K562 (cell line): ENCODE measurements around the gene DNAAF3. TPM values are rescaled to one million over a fixed set of nuclear protein-coding genes. Genes with fewer than 3 reads are reported as not detected.

Experiments
- GABPB1 ChIP-seq: sonication (generic); formaldehyde crosslinking; IDR thresholded peaks from 2 replicates; pipeline ENCODE4 v1.8.0; 2022; ENCODE audit warnings: mild to moderate bottlenecking, missing genetic modification reagents
- NR2C1 ChIP-seq, 2 experiments: fragments of 450-650 bp; IDR thresholded peaks; 2 replicates each; pipeline ENCODE4 v1.6.1; 2017; ENCODE audit warnings: mild to moderate bottlenecking in 2 of 2, antibody characterized with exemption in 1 of 2, inconsistent platforms in 1 of 2, missing compliant biosample characterization in 1 of 2, missing genetic modification characterization in 1 of 2
- PRDM10 ChIP-seq: fragments of 450-650 bp; IDR thresholded peaks from 2 replicates; pipeline ENCODE4 v1.6.1; 2018; ENCODE audit not compliant: partially characterized antibody
- REST ChIP-seq, 2 experiments: fragments of 450-650 bp; formaldehyde crosslinking in 1 of 2; IDR thresholded peaks; 2 replicates each; pipeline versions ENCODE4 v1.4.0 to v1.6.1; 2014 to 2020; ENCODE audit warnings: mild to moderate bottlenecking in 2 of 2, borderline replicate concordance in 1 of 2, low read depth in 1 of 2
- RFX7 ChIP-seq: fragments of 250-450 bp; sonication (Bioruptor Pico); IDR thresholded peaks from 2 replicates; pipeline ENCODE4 v1.5.1; 2021; ENCODE audit warnings: mild to moderate bottlenecking
- ZKSCAN3 ChIP-seq: fragments of 250-450 bp; sonication (Bioruptor Pico); IDR thresholded peaks from 2 replicates; pipeline ENCODE4 v1.4.0; 2020
- ZNF507 ChIP-seq: conservative IDR thresholded peaks from 2 replicates; pipeline ENCODE4 v1.6.1; 2017; ENCODE audit warnings: missing genetic modification characterization, missing compliant biosample characterization
- polyA plus RNA-seq, 8 experiments: library from polyadenylated mRNA; depleted of rRNA in 4 of 8; stranded (reverse) in 5 of 8; unstranded in 3 of 8; fragments of >200 nt; fragmentation: Nextera tagmentation in 2 of 8; fragmentation: Illumina TruSeq in 1 of 8; extraction: Ambion mirVana in 2 of 8; extraction: Trizol in 1 of 8; gene quantifications; 2 replicates each; pipeline versions ENCODE4 v1.2.1 to v1.2.3, GENCODE V29; 2011 to 2014; ENCODE audit warnings: inconsistent platforms in 1 of 8, missing spikeins in 1 of 8
- total RNA-seq, 7 experiments: library from RNA; depleted of rRNA in 6 of 7; stranded (reverse); fragments of >200 nt in 6 of 7; fragmentation: Illumina TruSeq in 2 of 7; extraction: Trizol in 2 of 7; gene quantifications; 2 replicates each; pipeline versions ENCODE4 v1.2.1 to v1.2.3, GENCODE V29; 2011 to 2021; ENCODE audit warnings: low replicate concordance in 1 of 7
- TF ChIP-seq, protein P1 (sequence below): fragments of 250-450 bp; sonication (Bioruptor Pico); IDR thresholded peaks from 2 replicates; pipeline ENCODE4 v1.6.1; 2021; ENCODE audit warnings: mild to moderate bottlenecking

DNAAF3 gene
- total and polyA plus RNA-seq, 9 of the 15 experiments (the other 6 are each of a cell fraction or from before 2014, with no cell fraction given) = 21.6 to 61.5 (median 43.0) TPM

GRCh38 chr19:55178781-55179599 lies 12.6 kb upstream of the DNAAF3 start (continued):
- TF ChIP-seq PRDM10 (peak; percentile 40), ZNF507 (tag) (no peak), NR2C1 (IDR thresholded peaks at IDR 0.05) (no peak), NR2C1 (tag; IDR thresholded peaks at IDR 0.05) (0 out of 2 replicates have a peak, but pooled peaks have one; percentile 37), REST (IDR thresholded peaks at IDR 0.05; ENCODE audit: borderline replicate concordance) (no peak; the same call in 1 of the 2 replicates), REST (CRISPR knock-in tag; IDR thresholded peaks at IDR 0.05; ENCODE audit: low read depth) (0 out of 2 replicates have a peak, but pooled peaks have one; percentile 35), GABPB1 (CRISPR knock-in tag) (peak; percentile 83; the same call in 1 of the 2 replicates), RFX7 (CRISPR knock-in tag) (no peak), ZKSCAN3 (CRISPR knock-in tag) (no peak)
- TF ChIP-seq, protein P1, sequence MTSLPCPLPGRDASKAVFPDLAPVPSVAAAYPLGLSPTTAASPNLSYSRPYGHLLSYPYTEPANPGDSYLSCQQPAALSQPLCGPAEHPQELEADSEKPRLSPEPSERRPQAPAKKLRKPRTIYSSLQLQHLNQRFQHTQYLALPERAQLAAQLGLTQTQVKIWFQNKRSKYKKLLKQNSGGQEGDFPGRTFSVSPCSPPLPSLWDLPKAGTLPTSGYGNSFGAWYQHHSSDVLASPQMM (CRISPR knock-in tag) = no peak
